Right atrium auricular region (tissue), 2 donors: ENCODE results near the gene ST3GAL4. TPM values are rescaled to one million over a fixed set of nuclear protein-coding genes. Genes with fewer than 3 reads are reported as not detected.
A peak's percentile ranks its signal among the peaks of the same experiment; 100 is the strongest.
"Not testable (repeated sequence)": the region's sequence is repeated elsewhere in the genome, so short reads cannot be mapped to it uniquely, and the experiment has no call there.

Source experiments
- DNase-seq: peaks from one replicate; pipeline ENCODE4 v3.0.0-alpha.2; 2019; ENCODE audit warnings: low spot score
- H3K27ac ChIP-seq, 2 donors: fragments of 200-600 bp; sonication (generic); 1 replicate in 1 of 2; 2 replicates in 1 of 2; pipeline ENCODE4 v1.5.1; 2016 to 2019
- H3K27me3 ChIP-seq, 2 donors: fragments of 200-600 bp; sonication (generic); one replicate each; pipeline versions ENCODE4 v1.5.1 to v1.6.0; 2017 to 2019
- H3K36me3 ChIP-seq: fragments of 200-600 bp; sonication (generic); one replicate; pipeline ENCODE4 v1.5.1; 2016
- H3K4me1 ChIP-seq, 2 donors: fragments of 200-600 bp; sonication (generic); one replicate each; pipeline versions ENCODE4 v1.5.1 to v1.6.0; 2017 to 2019
- H3K4me3 ChIP-seq, 2 donors: fragments of 200-600 bp; sonication (generic); 1 replicate in 1 of 2; 2 replicates in 1 of 2; pipeline ENCODE4 v1.5.1; 2017 to 2019; ENCODE audit warnings: mild to moderate bottlenecking in 1 of 2, moderate library complexity in 1 of 2
- H3K9me3 ChIP-seq, 2 donors: fragments of 200-600 bp; sonication (generic); one replicate each; pipeline ENCODE4 v1.5.1; 2019
- total RNA-seq, 2 donors: library from RNA; depleted of rRNA; stranded (reverse); fragments of >200 nt; gene quantifications; one replicate each; pipeline ENCODE4 v1.1.0, GENCODE V29; 2016
- TF ChIP-seq, protein P1 (sequence below), 2 donors: fragments of 200-600 bp; sonication (generic); IDR thresholded peaks; one replicate each; pipeline ENCODE4 v1.5.1; 2019; ENCODE audit warnings: antibody characterized with exemption in 2 of 2

Gene ST3GAL4
- total RNA-seq, 2 donors from 2014 or later: 67.5 to 103 TPM

DNA sequence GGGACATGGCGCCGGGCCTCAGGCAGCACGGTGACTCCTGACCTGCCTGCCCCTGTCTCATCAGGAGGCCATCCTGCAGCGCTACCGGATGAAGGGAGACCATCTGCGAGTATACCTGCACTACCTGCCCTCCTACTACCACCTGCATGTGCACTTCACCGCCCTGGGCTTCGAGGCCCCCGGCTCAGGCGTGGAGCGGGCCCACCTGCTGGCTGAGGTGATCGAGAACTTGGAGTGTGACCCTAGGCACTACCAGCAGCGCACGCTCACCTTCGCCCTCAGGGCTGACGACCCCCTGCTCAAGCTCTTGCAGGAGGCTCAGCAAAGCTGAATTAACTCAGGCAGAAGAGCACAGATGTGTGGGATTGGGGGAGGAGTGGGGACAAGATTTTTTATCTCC, 10.2 kb upstream of the ST3GAL4 start:
- H3K27ac ChIP-seq: peak overlapping the region; percentile 80 to 84
- no peak for DNase-seq
- TF ChIP-seq, protein P1, sequence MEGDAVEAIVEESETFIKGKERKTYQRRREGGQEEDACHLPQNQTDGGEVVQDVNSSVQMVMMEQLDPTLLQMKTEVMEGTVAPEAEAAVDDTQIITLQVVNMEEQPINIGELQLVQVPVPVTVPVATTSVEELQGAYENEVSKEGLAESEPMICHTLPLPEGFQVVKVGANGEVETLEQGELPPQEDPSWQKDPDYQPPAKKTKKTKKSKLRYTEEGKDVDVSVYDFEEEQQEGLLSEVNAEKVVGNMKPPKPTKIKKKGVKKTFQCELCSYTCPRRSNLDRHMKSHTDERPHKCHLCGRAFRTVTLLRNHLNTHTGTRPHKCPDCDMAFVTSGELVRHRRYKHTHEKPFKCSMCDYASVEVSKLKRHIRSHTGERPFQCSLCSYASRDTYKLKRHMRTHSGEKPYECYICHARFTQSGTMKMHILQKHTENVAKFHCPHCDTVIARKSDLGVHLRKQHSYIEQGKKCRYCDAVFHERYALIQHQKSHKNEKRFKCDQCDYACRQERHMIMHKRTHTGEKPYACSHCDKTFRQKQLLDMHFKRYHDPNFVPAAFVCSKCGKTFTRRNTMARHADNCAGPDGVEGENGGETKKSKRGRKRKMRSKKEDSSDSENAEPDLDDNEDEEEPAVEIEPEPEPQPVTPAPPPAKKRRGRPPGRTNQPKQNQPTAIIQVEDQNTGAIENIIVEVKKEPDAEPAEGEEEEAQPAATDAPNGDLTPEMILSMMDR (IDR thresholded peaks at IDR 0.05): no peak
- H3K36me3 ChIP-seq: no peaks in the 10 kb centered on the region
- H3K4me1 ChIP-seq: peaks cover 0 to 75% of the 10 kb centered on the region in 2 donors
- H3K4me3 ChIP-seq: no peak overlapping the region
- no peaks in the 10 kb centered on the region for H3K27me3 ChIP-seq
- H3K9me3 ChIP-seq: no peaks in the 10 kb centered on the region

DNA sequence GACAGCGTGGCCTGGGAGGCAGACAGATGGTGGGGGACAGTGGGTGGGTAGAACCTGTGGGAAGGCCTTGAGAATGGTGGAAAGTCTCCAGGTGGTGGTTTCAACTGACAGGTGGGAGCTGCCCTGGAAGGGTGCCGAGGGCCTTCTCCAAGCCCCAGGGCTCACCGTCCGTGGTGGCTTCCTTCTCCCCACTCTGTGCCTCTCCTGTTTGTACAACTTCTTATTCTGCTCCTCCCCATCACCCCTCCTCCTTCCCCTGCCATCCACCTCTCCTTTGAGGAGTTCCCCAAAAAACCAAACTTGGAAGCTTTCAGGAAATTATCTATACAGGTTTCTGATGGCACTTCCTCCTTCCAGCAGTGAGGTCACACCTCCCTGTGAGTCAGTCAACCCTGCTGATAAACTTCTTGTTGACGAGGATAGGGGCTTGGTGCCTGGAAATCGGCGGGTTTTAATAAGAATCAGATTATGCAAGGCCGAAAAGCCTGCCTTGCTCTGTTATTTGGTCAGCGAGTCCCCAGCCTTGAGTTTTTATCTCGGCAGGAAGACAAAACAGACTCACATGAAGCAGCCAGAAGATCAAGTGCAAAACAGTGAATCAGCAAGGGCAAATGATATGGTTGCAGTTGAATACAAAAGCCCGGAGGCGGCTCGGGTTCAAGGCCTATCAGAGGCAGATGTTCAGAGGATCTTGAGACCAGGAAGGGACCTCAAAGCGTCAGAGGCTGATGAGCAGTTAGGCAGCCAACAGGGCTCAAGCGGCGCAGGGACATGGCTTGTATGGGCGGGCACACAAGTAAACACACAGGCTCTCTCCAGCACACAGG, 9.5 kb upstream of the ST3GAL4 start:
- Histone ChIP-seq H3K4me1 (peaks cover 0 to 75% of the 10 kb centered on the region in 2 donors), H3K27me3 (no peaks in the 10 kb centered on the region), H3K4me3 (no peak overlapping the region), H3K27ac (peak overlapping the region; percentile 80 to 84), H3K36me3 (no peaks in the 10 kb centered on the region), H3K9me3 (no peaks in the 10 kb centered on the region)
- peak; percentile 90 for DNase-seq
- TF ChIP-seq, protein P1 (IDR thresholded peaks at IDR 0.05): no peak

DNA sequence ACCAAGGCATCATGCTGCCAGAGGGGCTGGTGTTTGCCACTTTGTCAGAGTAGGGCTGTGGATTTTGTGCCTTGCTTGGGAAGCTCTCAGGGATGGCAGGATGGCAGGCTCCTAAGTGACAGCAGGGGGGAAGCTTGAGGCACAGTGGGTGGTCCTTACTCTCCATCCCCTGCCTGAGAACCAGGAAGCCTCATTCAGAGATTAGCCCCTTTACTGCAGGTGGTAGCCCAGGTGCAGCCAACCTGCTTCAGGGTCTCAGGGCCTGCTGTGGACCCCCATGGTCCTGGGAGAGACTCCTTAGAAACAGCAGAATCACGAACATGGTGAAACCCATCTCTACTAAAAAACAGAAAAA, 8.9 kb upstream of the ST3GAL4 start:
- no peak for DNase-seq
- Histone ChIP-seq H3K36me3 (no peaks in the 10 kb centered on the region), H3K9me3 (no peaks in the 10 kb centered on the region), H3K27ac (peak overlapping the region; percentile 80 to 84), H3K4me1 (peaks cover 0 to 75% of the 10 kb centered on the region in 2 donors), H3K27me3 (no peaks in the 10 kb centered on the region), H3K4me3 (no peak overlapping the region)
- TF ChIP-seq, protein P1 (IDR thresholded peaks at IDR 0.05): no peak

DNA sequence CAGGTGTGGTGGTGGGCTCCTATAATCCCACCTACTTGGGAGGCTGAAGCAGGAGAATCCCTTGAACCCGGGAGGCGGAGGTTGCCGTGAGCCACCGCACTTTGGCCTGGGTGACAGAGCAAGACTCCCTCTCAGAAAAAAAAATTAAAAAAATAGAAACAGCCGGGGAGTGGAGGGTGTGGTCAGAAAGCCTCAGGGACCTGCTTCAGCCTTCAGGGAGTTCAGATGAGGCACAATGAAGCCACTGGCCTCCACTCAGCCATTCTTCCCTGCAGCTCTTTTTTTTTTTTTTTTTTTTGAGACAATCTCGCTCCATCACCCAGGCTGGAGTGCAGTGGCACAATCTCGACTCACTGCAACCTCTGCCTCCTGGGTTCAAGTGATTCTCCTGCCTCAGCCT, 8.5 kb upstream of the ST3GAL4 start:
- H3K9me3 ChIP-seq, H3K27me3 ChIP-seq, H3K36me3 ChIP-seq, H3K4me3 ChIP-seq, DNase-seq: not testable (repeated sequence)
- Histone ChIP-seq H3K4me1 (peaks cover 0 to 75% of the 10 kb centered on the region in 2 donors), H3K27ac (peak overlapping the region; percentile 80 to 84)

DNA sequence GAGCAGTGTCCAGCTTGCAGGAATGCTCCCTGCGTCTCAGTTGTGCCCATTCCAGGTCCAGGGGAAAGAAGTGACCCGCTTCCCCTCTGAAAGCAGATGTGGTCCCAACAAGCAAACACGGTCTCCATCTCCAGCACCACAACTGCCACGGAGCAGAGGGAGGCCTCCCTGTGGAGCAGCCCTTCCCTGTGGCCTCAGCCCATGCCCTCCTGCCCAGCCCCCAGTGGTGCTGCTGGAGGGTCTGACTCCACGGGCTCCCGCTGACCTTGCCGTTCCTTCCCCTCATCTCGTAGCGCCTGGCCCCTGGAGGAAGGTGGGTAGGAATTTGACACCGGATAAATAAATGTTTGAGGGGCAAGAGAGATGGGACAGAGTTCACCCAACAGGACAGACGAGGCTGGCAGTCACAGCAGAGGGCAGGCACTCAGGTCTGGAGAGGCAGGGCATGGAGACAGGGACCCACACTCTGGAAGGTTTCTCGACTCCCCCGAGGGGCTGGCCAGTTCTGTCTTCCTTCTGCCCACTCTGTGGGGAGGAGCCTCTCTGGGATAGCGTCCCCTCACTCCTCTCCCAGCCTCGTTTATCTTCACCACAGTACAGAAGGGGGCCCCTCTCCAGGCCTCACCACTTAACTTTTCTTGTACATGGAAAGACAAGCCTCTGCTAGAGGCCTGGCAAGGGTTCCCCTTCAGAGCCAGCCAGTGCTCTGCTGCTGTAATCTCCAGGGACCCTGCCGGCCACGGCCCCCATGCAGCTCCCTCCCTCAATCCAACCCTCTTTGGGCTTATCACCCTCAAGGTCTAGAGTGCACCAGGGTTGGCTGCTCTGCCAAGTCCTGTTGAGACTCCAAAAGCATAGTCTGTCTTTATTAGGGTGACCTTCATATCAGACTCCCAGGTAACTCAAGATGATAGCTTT, 7.5 kb upstream of the ST3GAL4 start:
- Histone ChIP-seq H3K27me3 (no peaks in the 10 kb centered on the region), H3K4me3 (no peak overlapping the region), H3K27ac (peak overlapping the region; percentile 80 to 84), H3K4me1 (peaks cover 0 to 80% of the 10 kb centered on the region in 2 donors), H3K9me3 (no peaks in the 10 kb centered on the region), H3K36me3 (no peaks in the 10 kb centered on the region)
- no peak for DNase-seq
- TF ChIP-seq, protein P1 (IDR thresholded peaks at IDR 0.05): no peak
